Transverse colon (tissue), 4 donors: Measurements from ENCODE around the gene ZDHHC16. TPM values are rescaled to one million over a fixed set of nuclear protein-coding genes. Genes with fewer than 3 reads are reported as not detected.

Experiments used
- DNase-seq: peaks from one replicate; pipeline ENCODE4 v3.0.0-alpha.2; 2019
- H3K27ac ChIP-seq, 4 donors: fragments of 200-600 bp; sonication (generic); 2 replicates each; pipeline ENCODE4 v1.5.1; 2016 to 2018; ENCODE audit warnings: inconsistent platforms in 4 of 4
- H3K27me3 ChIP-seq: fragments of 200-600 bp; sonication (generic); 2 replicates; pipeline ENCODE4 v1.5.1; 2017; ENCODE audit warnings: inconsistent platforms
- H3K36me3 ChIP-seq, 4 donors: fragments of 200-600 bp; sonication (generic); 2 replicates each; pipeline ENCODE4 v1.5.1; 2017 to 2019; ENCODE audit warnings: inconsistent platforms in 4 of 4
- H3K4me1 ChIP-seq, 4 donors: fragments of 200-600 bp; sonication (generic); 2 replicates each; pipeline ENCODE4 v1.5.1; 2017 to 2020; ENCODE audit warnings: inconsistent platforms in 4 of 4
- H3K4me3 ChIP-seq, 4 donors: fragments of 200-600 bp; sonication (generic); 1 replicate in 1 of 4; 2 replicates in 3 of 4; pipeline versions ENCODE4 v1.5.1 to v1.6.1; 2017 to 2019; ENCODE audit warnings: inconsistent platforms in 4 of 4
- H3K9me3 ChIP-seq, 2 donors: fragments of 200-600 bp; sonication (generic); 2 replicates each; pipeline ENCODE4 v1.5.1; 2017 to 2019; ENCODE audit warnings: inconsistent platforms in 2 of 2
- EP300 ChIP-seq: sonication (generic); formaldehyde crosslinking; IDR thresholded peaks from one replicate; pipeline ENCODE4 v1.6.1; 2017; ENCODE audit warnings: antibody characterized with exemption, low read depth
- POLR2A ChIP-seq: fragments of 450-650 bp; IDR thresholded peaks from one replicate; pipeline ENCODE4 v1.6.1; 2016; ENCODE audit warnings: antibody characterized with exemption, mild to moderate bottlenecking, moderate library complexity
- POLR2AphosphoS5 ChIP-seq, 3 donors: sonication (generic); formaldehyde crosslinking; IDR thresholded peaks; one replicate each; pipeline ENCODE4 v1.6.1; 2016; ENCODE audit warnings: antibody characterized with exemption in 3 of 3
- WGBS, 2 donors: methylation state at CpG; one replicate each; pipeline ENCODE4 v1.1.5; 2018; ENCODE audit warnings: low coverage in 1 of 2; 5-methylcytosine and 5-hydroxymethylcytosine counted together
- in situ Hi-C, 4 donors: fragments of 200-750 bp; cut with MboI; loops; one replicate each; pipeline versions ENCODE4 v1.15.0 to v1.15.1; 2017; ENCODE audit warnings: low sequenced_read_pairs in 3 of 4, low pct_ligation_motif_present in 1 of 4, low pct_unique_long_range_greater_than_20kb in 1 of 4
- intact Hi-C: fragments of 100-400 bp; cut with DNase I; formaldehyde crosslinking; loops from one replicate; pipeline ENCODE4 v1.15.1; 2023; ENCODE audit warnings: low total_unique reads
- total RNA-seq, 4 donors: library from RNA; depleted of rRNA; stranded (reverse); fragments of >200 nt; gene quantifications; one replicate each; pipeline ENCODE4 v1.1.0, GENCODE V29; 2016
- TF ChIP-seq, protein P1 (sequence below), 5 experiments: fragments of 200-600 bp in 3 of 5; fragments of 450-650 bp in 2 of 5; sonication (generic) in 3 of 5; IDR thresholded peaks; 1 replicate in 2 of 5; 2 replicates in 3 of 5; pipeline ENCODE4 v1.5.1; 2016 to 2017; ENCODE audit warnings: antibody characterized with exemption in 5 of 5, inconsistent platforms in 3 of 5, mild to moderate bottlenecking in 2 of 5, moderate library complexity in 1 of 5

ZDHHC16 gene
- total RNA-seq, 4 donors from 2014 or later: 10.8 to 36.2 (median 32.7) TPM

DNA sequence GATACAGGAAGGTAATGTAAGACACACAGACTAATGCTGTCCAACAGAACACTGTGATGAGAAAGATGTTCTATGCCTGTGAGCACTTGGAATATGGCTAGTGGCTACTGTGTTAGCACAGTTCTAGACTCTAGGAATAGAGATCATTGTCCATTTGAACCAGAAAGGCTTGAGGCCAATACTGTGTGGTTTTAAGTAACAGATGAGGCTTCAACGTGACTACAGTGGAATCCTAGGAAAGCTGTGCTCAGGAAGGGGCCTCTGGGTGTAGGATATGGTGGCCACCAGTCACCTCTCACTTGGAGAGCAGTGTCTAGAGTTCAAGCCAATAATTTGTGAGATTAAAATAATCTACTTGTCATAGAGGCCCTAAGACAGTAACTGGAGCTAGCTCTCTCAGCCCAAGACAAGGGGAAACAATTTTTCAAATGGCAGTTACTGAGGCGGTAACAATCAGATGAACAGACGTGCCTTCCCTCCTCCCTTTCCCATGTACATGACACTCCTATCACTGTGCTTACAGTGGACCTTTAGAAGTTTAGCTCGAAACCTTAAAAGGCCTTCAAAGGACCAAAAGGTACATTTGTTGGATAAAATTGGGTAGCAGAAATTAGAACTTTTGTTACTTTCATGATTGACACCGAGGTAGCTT lies 10.2 kb downstream of the ZDHHC16 start:
- intact Hi-C loops (no loop called here), in situ Hi-C loops (no loop called here)
- TF ChIP-seq, protein P1, sequence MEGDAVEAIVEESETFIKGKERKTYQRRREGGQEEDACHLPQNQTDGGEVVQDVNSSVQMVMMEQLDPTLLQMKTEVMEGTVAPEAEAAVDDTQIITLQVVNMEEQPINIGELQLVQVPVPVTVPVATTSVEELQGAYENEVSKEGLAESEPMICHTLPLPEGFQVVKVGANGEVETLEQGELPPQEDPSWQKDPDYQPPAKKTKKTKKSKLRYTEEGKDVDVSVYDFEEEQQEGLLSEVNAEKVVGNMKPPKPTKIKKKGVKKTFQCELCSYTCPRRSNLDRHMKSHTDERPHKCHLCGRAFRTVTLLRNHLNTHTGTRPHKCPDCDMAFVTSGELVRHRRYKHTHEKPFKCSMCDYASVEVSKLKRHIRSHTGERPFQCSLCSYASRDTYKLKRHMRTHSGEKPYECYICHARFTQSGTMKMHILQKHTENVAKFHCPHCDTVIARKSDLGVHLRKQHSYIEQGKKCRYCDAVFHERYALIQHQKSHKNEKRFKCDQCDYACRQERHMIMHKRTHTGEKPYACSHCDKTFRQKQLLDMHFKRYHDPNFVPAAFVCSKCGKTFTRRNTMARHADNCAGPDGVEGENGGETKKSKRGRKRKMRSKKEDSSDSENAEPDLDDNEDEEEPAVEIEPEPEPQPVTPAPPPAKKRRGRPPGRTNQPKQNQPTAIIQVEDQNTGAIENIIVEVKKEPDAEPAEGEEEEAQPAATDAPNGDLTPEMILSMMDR (IDR thresholded peaks at IDR 0.05): no peak
- TF ChIP-seq POLR2A (no peak), POLR2AphosphoS5 (IDR thresholded peaks at IDR 0.05) (no peak), EP300 (no peak)
- peaks cover 0 to 40% (median 21%) of the 10 kb centered on the region in 4 donors for H3K36me3 ChIP-seq
- WGBS, 2 donors: 40 to 70% methylated on average over 3 to 5 of the region's 5 CpGs
- H3K4me1 ChIP-seq: no peaks in the 10 kb centered on the region
- no peak overlapping the region for H3K4me3 ChIP-seq
- no peak for DNase-seq
- H3K9me3 ChIP-seq: no peaks in the 10 kb centered on the region
- no peaks in the 10 kb centered on the region for H3K27me3 ChIP-seq
- H3K27ac ChIP-seq: no peak overlapping the region

DNA sequence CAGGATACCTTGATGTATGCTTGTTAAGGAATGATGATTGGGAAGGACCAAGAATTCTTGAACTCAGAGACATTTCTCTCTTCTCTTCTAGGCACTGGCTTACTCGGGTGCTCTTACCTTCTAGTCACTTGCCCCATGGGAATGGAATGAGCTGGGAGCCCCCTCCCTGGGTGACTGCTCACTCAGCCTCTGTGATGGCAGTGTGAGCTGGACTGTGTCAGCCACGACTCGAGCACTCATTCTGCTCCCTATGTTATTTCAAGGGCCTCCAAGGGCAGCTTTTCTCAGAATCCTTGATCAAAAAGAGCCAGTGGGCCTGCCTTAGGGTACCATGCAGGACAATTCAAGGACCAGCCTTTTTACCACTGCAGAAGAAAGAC lies 10.7 kb downstream of the ZDHHC16 start:
- H3K27ac ChIP-seq: no peak overlapping the region
- no peak overlapping the region for H3K4me3 ChIP-seq
- no peak for DNase-seq
- WGBS, 2 donors: 81% methylated on average over 3 of the region's 3 CpGs; no CpG with 5 or more reads in 1 of the 2 donors
- no peaks in the 10 kb centered on the region for H3K4me1 ChIP-seq
- no peak for TF ChIP-seq EP300
- TF ChIP-seq POLR2A: no peak
- TF ChIP-seq POLR2AphosphoS5 (IDR thresholded peaks at IDR 0.05): no peak
- TF ChIP-seq, protein P1 (IDR thresholded peaks at IDR 0.05): no peak
- no peaks in the 10 kb centered on the region for H3K9me3 ChIP-seq
- H3K36me3 ChIP-seq: peaks cover 0 to 46% (median 23%) of the 10 kb centered on the region in 4 donors
- no peaks in the 10 kb centered on the region for H3K27me3 ChIP-seq
- intact Hi-C loops (no loop called here), in situ Hi-C loops (no loop called here)

DNA sequence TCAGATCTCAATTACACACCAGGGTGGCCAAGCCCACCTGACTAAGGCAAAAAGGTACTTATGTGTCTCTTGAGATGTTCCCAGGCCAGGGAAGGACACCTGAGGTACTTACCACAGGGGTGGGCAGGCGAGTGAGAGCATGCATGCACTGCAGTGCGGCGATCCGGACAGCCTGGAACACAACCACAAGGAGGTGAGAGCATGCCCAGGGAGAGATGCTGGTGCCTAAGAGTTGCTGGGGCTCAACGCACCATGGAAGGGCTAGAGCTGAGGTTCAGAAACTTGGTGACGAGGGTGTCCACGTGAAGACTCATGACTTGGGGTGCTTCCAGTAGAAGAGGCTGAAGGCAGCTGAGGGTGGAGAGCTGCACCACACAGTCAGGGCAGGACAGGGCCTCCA lies 13.1 kb downstream of the ZDHHC16 start:
- no peak for DNase-seq
- Histone ChIP-seq H3K4me1 (peaks cover 0 to 4% (median 0%) of the 10 kb centered on the region in 4 donors), H3K36me3 (peaks cover 2 to 59% (median 29%) of the 10 kb centered on the region in 4 donors), H3K27ac (no peak overlapping the region), H3K9me3 (no peaks in the 10 kb centered on the region), H3K27me3 (no peaks in the 10 kb centered on the region), H3K4me3 (no peak overlapping the region)
- in situ Hi-C loops: no loop called here
- TF ChIP-seq EP300 (no peak), POLR2AphosphoS5 (IDR thresholded peaks at IDR 0.05) (no peak), POLR2A (no peak)
- TF ChIP-seq, protein P1 (IDR thresholded peaks at IDR 0.05): no peak
- intact Hi-C loops: no loop called here
- WGBS, 2 donors: 60 to 94% methylated on average over 1 to 7 of the region's 7 CpGs

DNA sequence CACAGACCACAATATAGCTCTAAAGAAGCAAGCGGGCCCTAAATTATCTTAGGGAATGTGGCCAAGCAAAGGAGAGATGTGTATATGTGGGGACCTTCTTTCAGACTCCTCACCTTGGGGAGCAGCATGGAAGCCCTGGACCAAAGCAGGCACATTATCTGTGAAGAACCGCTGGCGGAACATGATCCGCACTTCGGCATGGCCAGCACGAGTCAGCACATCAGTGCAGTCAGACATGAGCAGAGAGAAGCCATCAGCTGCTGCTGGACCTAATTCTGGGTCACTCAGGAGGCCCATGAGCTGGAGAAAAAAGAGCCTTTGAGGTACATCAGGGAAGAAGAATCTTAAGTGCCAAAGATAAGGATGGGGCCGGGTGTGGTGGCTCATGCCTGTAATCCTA lies 14.0 kb downstream of the ZDHHC16 start:
- Histone ChIP-seq H3K27ac (no peak overlapping the region), H3K4me3 (no peak overlapping the region), H3K4me1 (peaks cover 0 to 7% (median 0%) of the 10 kb centered on the region in 4 donors), H3K9me3 (no peaks in the 10 kb centered on the region), H3K27me3 (no peaks in the 10 kb centered on the region), H3K36me3 (peaks cover 2 to 61% (median 32%) of the 10 kb centered on the region in 4 donors)
- in situ Hi-C loops: loop anchor here in 2 of 4 donors (10.0 kb wide), 1 partner anchor 95 kb away; no protein-coding TSS in a partner anchor
- DNase-seq: no peak
- no peak for TF ChIP-seq EP300
- TF ChIP-seq POLR2A: no peak
- TF ChIP-seq, protein P1 (IDR thresholded peaks at IDR 0.05): no peak
- no peak for TF ChIP-seq POLR2AphosphoS5 (IDR thresholded peaks at IDR 0.05)
- intact Hi-C loops: loop anchor here (5.0 kb wide), 1 partner anchor 92 kb away; no protein-coding TSS in a partner anchor
- WGBS, 2 donors: 84 to 89% methylated on average over 6 to 7 of the region's 7 CpGs
